ENCODE measurements around the gene PLEKHA8.
A peak's percentile ranks its signal among the peaks of the same experiment; 100 is the strongest.

PLEKHA8 gene

GRCh38 chr7:30157204-30157603, 129.0 kb downstream of the PLEKHA8 start:
- FAIRE-seq: no peak

GRCh38 chr7:30159163-30159562, 131.0 kb downstream of the PLEKHA8 start:
- DNase-seq (ENCODE audit: insufficient read length, low spot score) (no peak), FAIRE-seq (no peak)
- TF ChIP-seq CTCF (IDR thresholded peaks at IDR 0.05; ENCODE audit: insufficient read depth, missing control alignments): no peak

More at GRCh38 chr7:30157204-30157603, 129.0 kb downstream of the PLEKHA8 start:
- no peak for TF ChIP-seq CTCF (IDR thresholded peaks at IDR 0.05; ENCODE audit: insufficient read depth, missing control alignments)
- no peak for DNase-seq (ENCODE audit: insufficient read length, low spot score)

DNA sequence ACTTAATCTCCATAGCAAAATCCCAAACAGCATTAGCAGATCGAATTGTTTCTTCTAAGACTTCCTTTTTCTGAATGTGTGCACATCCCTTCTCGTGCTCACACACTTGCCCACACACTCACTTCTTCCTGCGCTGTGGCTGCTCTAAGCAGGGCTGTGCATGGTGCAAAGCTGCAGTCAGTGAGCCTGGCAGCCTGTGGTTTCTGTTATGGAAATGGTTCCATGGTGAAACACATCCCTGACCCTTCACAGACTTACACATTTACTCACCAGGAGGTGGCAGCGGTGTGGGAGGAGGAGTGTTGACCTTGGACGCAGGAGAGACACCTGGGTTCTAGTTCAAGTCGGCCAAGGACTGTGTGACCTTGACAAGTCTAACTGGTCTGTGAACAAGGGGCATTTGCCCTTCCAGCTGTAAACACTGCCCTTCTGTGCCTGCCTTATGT, 131.5 kb downstream of the PLEKHA8 start:
- peak; percentile 26 for TF ChIP-seq CTCF (IDR thresholded peaks at IDR 0.05; ENCODE audit: insufficient read depth, missing control alignments)
- FAIRE-seq (no peak), DNase-seq (ENCODE audit: insufficient read length, low spot score) (no peak)

GRCh38 chr7:30160329-30160728, 132.1 kb downstream of the PLEKHA8 start:
- DNase-seq (ENCODE audit: insufficient read length, low spot score) (no peak), FAIRE-seq (no peak)
- no peak for TF ChIP-seq CTCF (IDR thresholded peaks at IDR 0.05; ENCODE audit: insufficient read depth, missing control alignments)

DNA sequence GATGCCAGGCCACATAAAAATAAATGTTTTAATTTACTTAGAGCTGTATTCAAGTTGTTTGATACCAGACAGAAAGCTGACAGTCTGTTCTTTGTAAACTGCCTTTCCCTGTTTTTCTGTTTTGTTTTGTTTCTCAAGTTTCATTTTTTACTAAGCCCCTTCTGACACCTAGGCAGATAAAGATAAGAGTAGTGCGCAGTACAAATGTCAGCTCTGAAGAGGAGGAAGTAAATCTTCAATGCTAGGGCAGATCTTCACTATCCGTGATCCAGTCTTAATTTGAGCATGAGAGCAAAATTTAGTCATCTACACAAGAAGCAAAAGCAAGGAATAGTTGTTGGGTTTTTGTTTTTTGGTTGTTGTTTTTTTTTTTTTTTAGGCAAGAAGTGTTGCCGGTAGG, 133.9 kb downstream of the PLEKHA8 start:
- DNase-seq (ENCODE audit: insufficient read length, low spot score): no peak
- TF ChIP-seq CTCF (IDR thresholded peaks at IDR 0.05; ENCODE audit: insufficient read depth, missing control alignments): no peak
- no peak for FAIRE-seq

DNA sequence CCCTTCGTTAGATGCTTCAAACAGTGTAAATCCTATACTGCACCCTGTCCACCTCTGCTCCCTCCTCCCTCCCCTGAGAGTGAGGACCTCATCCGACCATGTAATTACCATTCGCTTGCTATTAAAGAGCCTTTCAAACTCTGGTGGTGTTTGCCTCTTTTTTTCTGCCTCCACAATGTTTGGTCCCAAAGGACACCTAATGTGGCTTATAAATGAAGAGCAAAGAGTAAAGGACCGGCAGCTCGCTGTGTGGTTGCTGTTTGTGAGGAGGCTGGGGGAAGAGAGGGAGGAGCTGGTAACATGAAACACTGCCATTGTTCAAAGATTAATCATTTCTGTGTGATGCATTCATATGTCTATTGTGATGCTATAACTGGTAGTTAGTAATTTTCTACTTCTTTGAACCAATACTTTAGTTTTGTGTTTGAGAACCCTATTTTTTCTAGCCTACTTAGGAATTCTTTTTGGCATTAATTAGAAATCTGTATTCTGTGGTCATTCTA, 134.5 kb downstream of the PLEKHA8 start:
- no peak for DNase-seq (ENCODE audit: insufficient read length, low spot score)
- FAIRE-seq: no peak
- TF ChIP-seq CTCF (IDR thresholded peaks at IDR 0.05; ENCODE audit: insufficient read depth, missing control alignments): no peak

DNA sequence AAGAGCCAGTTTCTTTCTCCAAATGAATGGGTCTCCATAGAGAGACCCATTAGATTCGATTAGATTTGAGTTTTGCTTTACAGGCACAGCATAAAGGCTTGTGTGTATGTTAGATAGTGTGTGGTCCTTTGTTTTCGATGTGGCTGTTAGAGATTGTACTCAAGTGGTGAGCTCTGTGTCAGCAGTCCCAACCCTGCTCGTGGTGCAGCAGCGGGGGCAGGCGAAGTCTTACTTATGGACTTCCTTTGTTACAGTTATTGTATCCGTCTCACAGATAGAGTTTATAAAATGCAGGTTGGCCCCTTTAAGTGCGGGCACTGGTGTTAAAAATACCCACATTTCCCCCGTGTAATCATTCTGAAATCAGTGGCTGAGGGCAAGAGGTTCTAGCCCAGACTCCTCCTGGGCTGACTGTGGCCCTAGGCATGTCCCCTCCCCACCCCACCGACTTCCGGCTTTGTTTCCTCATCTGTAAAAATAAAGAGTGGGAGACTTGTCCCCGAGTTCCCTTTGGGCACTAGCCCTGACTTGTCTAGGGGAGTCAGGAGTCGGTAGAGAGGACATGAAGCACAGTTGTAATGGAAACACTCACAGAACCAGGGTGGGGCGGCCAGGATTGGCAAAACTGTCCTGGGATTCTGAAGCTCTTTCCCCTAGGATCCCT, 135.2 kb downstream of the PLEKHA8 start:
- no peak for TF ChIP-seq CTCF (IDR thresholded peaks at IDR 0.05; ENCODE audit: insufficient read depth, missing control alignments)
- FAIRE-seq (no peak), DNase-seq (ENCODE audit: insufficient read length, low spot score) (no peak)

All from D721Med (cell line).